OCI-LY3 (cell line): Measurements from ENCODE around the gene TRIM69.

Experiments
- H2AFZ ChIP-seq: fragments of 200-600, 300-600 bp; shearing (Covaris generic); 2 replicates; pipeline ENCODE4 v1.6.0; 2014; ENCODE audit warnings: antibody characterized with exemption, low read depth, low read length
- H3K27ac ChIP-seq: fragments of 200-600, 300-600 bp; sonication (generic); 2 replicates; pipeline ENCODE4 v1.5.1; 2014; ENCODE audit warnings: mild to moderate bottlenecking, low read length, moderate library complexity, mixed read lengths
- H3K27me3 ChIP-seq: fragments of 200-600, 300-600 bp; sonication (generic); 2 replicates; pipeline ENCODE4 v1.6.1; 2014; ENCODE audit warnings: low read depth, low read length, mixed read lengths
- H3K36me3 ChIP-seq: fragments of 200-600, 300-600 bp; sonication (generic); replicated peaks from 2 replicates; pipeline ENCODE3; 2014; ENCODE audit warnings: low read depth, low read length, mixed read lengths
- H3K4me1 ChIP-seq: fragments of 300-600, 200-600 bp; sonication (generic); 2 replicates; pipeline ENCODE4 v1.6.1; 2014; ENCODE audit warnings: low read length, mixed read lengths
- H3K4me2 ChIP-seq: fragments of 200-600, 300-600 bp; sonication (generic); 2 replicates; pipeline ENCODE4 v1.6.1; 2014; ENCODE audit warnings: low read length, mixed read lengths
- H3K4me3 ChIP-seq: fragments of 300-600, 200-600 bp; sonication (generic); 2 replicates; pipeline ENCODE4 v1.5.1; 2014; ENCODE audit warnings: antibody characterized with exemption, mild to moderate bottlenecking, low read length, moderate library complexity
- H3K79me2 ChIP-seq: fragments of 300-600, 200-600 bp; shearing (Covaris generic); 2 replicates; pipeline ENCODE4 v1.6.1; 2014; ENCODE audit warnings: mild to moderate bottlenecking, low read length, mixed read lengths
- H3K9ac ChIP-seq: fragments of 300-600, 200-600 bp; shearing (Covaris generic); 2 replicates; pipeline ENCODE4 v1.6.0; 2014; ENCODE audit warnings: mild to moderate bottlenecking, low read length, moderate library complexity
- H3K9me3 ChIP-seq: fragments of 200-600, 300-600 bp; shearing (Covaris generic); 2 replicates; pipeline ENCODE4 v1.6.1; 2014; ENCODE audit warnings: low read length, mixed read lengths; ENCODE audit not compliant: insufficient read depth
- H4K20me1 ChIP-seq: fragments of 200-600, 300-600 bp; sonication (generic); 2 replicates; pipeline ENCODE4 v1.6.1; 2016; ENCODE audit warnings: low read length, mixed read lengths; ENCODE audit not compliant: insufficient read depth
- CTCF ChIP-seq: fragments of 200-600, 300-600 bp; sonication (generic); IDR thresholded peaks from 2 replicates; pipeline ENCODE4 v1.5.1; 2014; ENCODE audit warnings: antibody characterized with exemption, low read length, low read depth
- EZH2phosphoT487 ChIP-seq: fragments of 200-600 bp; shearing (Covaris generic); IDR thresholded peaks from 2 replicates; pipeline ENCODE4 v1.6.1; 2018; ENCODE audit warnings: antibody characterized with exemption, mixed run types, low read depth

Gene TRIM69

GRCh38 chr15:44801364-44801763 is 65.0 kb downstream of the TRIM69 start:
- no peak overlapping the region for H2AFZ ChIP-seq
- no peak overlapping the region for H3K4me2 ChIP-seq
- TF ChIP-seq CTCF (no peak), EZH2phosphoT487 (no peak)
- no peak overlapping the region for H3K27ac ChIP-seq
- peaks cover 48% of the 10 kb centered on the region for H3K4me1 ChIP-seq
- H3K36me3 ChIP-seq, result no peaks in the 10 kb centered on the region
- H3K79me2 ChIP-seq, result no peaks in the 10 kb centered on the region
- no peaks in the 10 kb centered on the region for H4K20me1 ChIP-seq
- no peaks in the 10 kb centered on the region for H3K27me3 ChIP-seq
- no peak overlapping the region for H3K4me3 ChIP-seq
- H3K9ac ChIP-seq, result no peak overlapping the region
- no peaks in the 10 kb centered on the region for H3K9me3 ChIP-seq

GRCh38 chr15:44801797-44802196 is 65.5 kb downstream of the TRIM69 start:
- H3K4me3 ChIP-seq, result no peak overlapping the region
- no peaks in the 10 kb centered on the region for H4K20me1 ChIP-seq
- no peak for TF ChIP-seq EZH2phosphoT487
- TF ChIP-seq CTCF, result no peak
- no peaks in the 10 kb centered on the region for H3K9me3 ChIP-seq
- no peaks in the 10 kb centered on the region for H3K36me3 ChIP-seq
- H2AFZ ChIP-seq, result no peak overlapping the region
- peaks cover 52% of the 10 kb centered on the region for H3K4me1 ChIP-seq
- no peak overlapping the region for H3K9ac ChIP-seq
- no peak overlapping the region for H3K27ac ChIP-seq
- H3K4me2 ChIP-seq, result no peak overlapping the region
- no peaks in the 10 kb centered on the region for H3K27me3 ChIP-seq
- no peaks in the 10 kb centered on the region for H3K79me2 ChIP-seq

DNA sequence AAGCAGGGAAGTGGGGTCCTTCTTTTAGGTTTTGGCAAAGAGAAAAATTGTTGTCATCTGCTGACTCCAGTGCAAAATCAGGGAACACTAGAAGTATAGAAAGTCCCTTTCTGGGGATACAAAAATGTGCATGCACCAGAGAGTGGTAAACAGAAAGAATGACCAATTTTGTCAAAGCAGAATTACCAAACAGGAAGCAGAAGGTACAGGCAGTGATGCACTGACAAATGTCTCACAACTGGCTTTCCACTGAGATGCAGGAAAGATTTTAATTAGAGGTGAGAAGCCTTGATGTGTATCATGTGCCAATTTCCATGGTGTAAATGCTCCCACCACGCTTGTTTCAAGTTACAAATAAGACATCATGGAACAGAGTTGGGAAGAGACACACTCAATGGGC is 66.0 kb downstream of the TRIM69 start:
- Histone ChIP-seq H3K27ac (no peak overlapping the region), H3K4me3 (no peak overlapping the region), H3K79me2 (no peaks in the 10 kb centered on the region), H3K4me2 (peak overlapping the region; percentile 0; the same call in 1 of the 2 replicates), H4K20me1 (no peaks in the 10 kb centered on the region), H3K4me1 (peaks cover 54% of the 10 kb centered on the region), H2AFZ (0 out of 2 replicates have a peak overlapping the region, but pooled peaks have one; percentile 40), H3K27me3 (no peaks in the 10 kb centered on the region), H3K36me3 (no peaks in the 10 kb centered on the region), H3K9ac (no peak overlapping the region), H3K9me3 (no peaks in the 10 kb centered on the region)
- TF ChIP-seq EZH2phosphoT487 (no peak), CTCF (no peak)

GRCh38 chr15:44804298-44805046 is 68.1 kb downstream of the TRIM69 start:
- Histone ChIP-seq H3K36me3 (no peaks in the 10 kb centered on the region), H2AFZ (peak overlapping the region; percentile 17; the same call in 1 of the 2 replicates), H3K4me1 (peaks cover 67% of the 10 kb centered on the region), H3K4me3 (no peak overlapping the region), H3K9ac (no peak overlapping the region; the same call in 1 of the 2 replicates), H3K27ac (peak overlapping the region; percentile 62), H3K9me3 (no peaks in the 10 kb centered on the region), H3K79me2 (no peaks in the 10 kb centered on the region), H3K4me2 (peak overlapping the region; percentile 41), H3K27me3 (no peaks in the 10 kb centered on the region), H4K20me1 (no peaks in the 10 kb centered on the region)
- TF ChIP-seq EZH2phosphoT487, result no peak
- no peak for TF ChIP-seq CTCF
